ENCODE measurements around the gene COL5A1.

The COL5A1 gene

GRCh38 chr9:134626571-134627416 lies 14.8 kb upstream of the COL5A1 start:
- DNase-seq: no peak

GRCh38 chr9:134627417-134628353 lies 13.9 kb upstream of the COL5A1 start:
- DNase-seq: no peak

GRCh38 chr9:134628354-134628736 lies 13.3 kb upstream of the COL5A1 start:
- DNase-seq: no peak

GRCh38 chr9:134629061-134629585 lies 12.5 kb upstream of the COL5A1 start:
- no peak for DNase-seq

- DNase-seq: no peak
Observed at GRCh38 chr9:134629586-134630392, 11.8 kb upstream of the COL5A1 start.

GRCh38 chr9:134630393-134630790 lies 11.2 kb upstream of the COL5A1 start:
- DNase-seq: no peak

- no peak for DNase-seq
Observed at GRCh38 chr9:134630861-134631260, 10.7 kb upstream of the COL5A1 start.

GRCh38 chr9:134631881-134632280 lies 9.7 kb upstream of the COL5A1 start:
- DNase-seq: no peak

GRCh38 chr9:134632329-134632728 lies 9.3 kb upstream of the COL5A1 start:
- DNase-seq: no peak

- no peak for DNase-seq
Observed at GRCh38 chr9:134633362-134634142, 8.1 kb upstream of the COL5A1 start.

GRCh38 chr9:134634176-134634575 lies 7.4 kb upstream of the COL5A1 start:
- DNase-seq: no peak

- DNase-seq: no peak
Observed at GRCh38 chr9:134634667-134635230, 6.9 kb upstream of the COL5A1 start.

GRCh38 chr9:134635351-134636148 lies 6.1 kb upstream of the COL5A1 start:
- no peak for DNase-seq

GRCh38 chr9:134636149-134636507 lies 5.5 kb upstream of the COL5A1 start:
- no peak for DNase-seq

GRCh38 chr9:134637241-134637640 lies 4.4 kb upstream of the COL5A1 start:
- no peak for DNase-seq

GRCh38 chr9:134637696-134638501 lies 3.7 kb upstream of the COL5A1 start:
- DNase-seq: no peak

- DNase-seq: no peak
Observed at GRCh38 chr9:134638502-134639090, 3.0 kb upstream of the COL5A1 start.

- DNase-seq: no peak
Observed at GRCh38 chr9:134639994-134640393, 1.6 kb upstream of the COL5A1 start.

- DNase-seq: no peak
Observed at GRCh38 chr9:134640506-134641172, 964 bp upstream of the COL5A1 start.

All from NK-92 treated with Interleukin-12 subunit alpha and Interleukin-12 subunit beta, amount 100 ng/mL, for 24 hours (cell line).